SK-N-SH treated with all-trans-retinoic acid at 6 μM for 48 hours (cell line): ENCODE data around the gene DTD1.

Experiments used
- ATAC-seq: fragments of 200-7000 bp; cut with Tn5 transposase; 3 replicates; pipeline ENCODE4 v1.9.1; 2020; ENCODE audit warnings: mild to moderate bottlenecking, moderate library complexity
- ARNTL ChIP-seq: fragments of 450-650 bp; formaldehyde crosslinking; IDR thresholded peaks from 2 replicates; pipeline ENCODE4 v1.5.0; 2020; ENCODE audit warnings: low read depth, mild to moderate bottlenecking, moderate library complexity, borderline replicate concordance
- BACH2 ChIP-seq: fragments of 250-450 bp; sonication (Bioruptor Pico); IDR thresholded peaks from 2 replicates; pipeline ENCODE4 v1.9.0; 2021; ENCODE audit warnings: mild to moderate bottlenecking, borderline replicate concordance
- CREB5 ChIP-seq: fragments of 250-450 bp; sonication (Bioruptor Pico); IDR thresholded peaks from 2 replicates; pipeline ENCODE4 v1.5.1; 2020; ENCODE audit warnings: low read depth, mild to moderate bottlenecking, moderate library complexity
- CSDC2 ChIP-seq: fragments of 250-450 bp; sonication (Bioruptor Pico); IDR thresholded peaks from 2 replicates; pipeline ENCODE4 v1.5.0; 2020; ENCODE audit warnings: mild to moderate bottlenecking, moderate library complexity
- CSRNP3 ChIP-seq: fragments of 250-450 bp; sonication (Bioruptor Pico); IDR thresholded peaks from 2 replicates; pipeline ENCODE4 v1.5.1; 2021; ENCODE audit warnings: mild to moderate bottlenecking, moderate library complexity
- ESRRG ChIP-seq: fragments of 250-450 bp; sonication (Bioruptor Pico); IDR thresholded peaks from 2 replicates; pipeline ENCODE4 v1.6.1; 2021; ENCODE audit warnings: mild to moderate bottlenecking
- GLIS3 ChIP-seq: fragments of 250-450 bp; sonication (Bioruptor Pico); IDR thresholded peaks from 2 replicates; pipeline ENCODE4 v1.5.0; 2020; ENCODE audit warnings: mild to moderate bottlenecking, moderate library complexity
- ISL1 ChIP-seq: fragments of 250-450 bp; sonication (Bioruptor Pico); IDR thresholded peaks from 2 replicates; pipeline ENCODE4 v2.1.2; 2022; ENCODE audit warnings: mild to moderate bottlenecking, moderate library complexity
- OSR1 ChIP-seq: fragments of 250-450 bp; sonication (Bioruptor Pico); IDR thresholded peaks from 2 replicates; pipeline ENCODE4 v1.8.0; 2022; ENCODE audit warnings: moderate library complexity, mild to moderate bottlenecking, inconsistent platforms
- PATZ1 ChIP-seq: fragments of 250-450 bp; sonication (Bioruptor Pico); IDR thresholded peaks from 2 replicates; pipeline ENCODE4 v1.8.0; 2020; ENCODE audit warnings: mild to moderate bottlenecking, moderate library complexity, borderline replicate concordance
- RARB ChIP-seq: fragments of 250-450 bp; sonication (Bioruptor Pico); IDR thresholded peaks from 2 replicates; pipeline ENCODE4 v1.8.0; 2021; ENCODE audit warnings: mild to moderate bottlenecking, moderate library complexity
- SNAI2 ChIP-seq: fragments of 250-450 bp; sonication (Bioruptor Pico); IDR thresholded peaks from 2 replicates; pipeline ENCODE4 v1.5.0; 2020; ENCODE audit warnings: mild to moderate bottlenecking, moderate library complexity
- TCF4 ChIP-seq: fragments of 250-450 bp; sonication (Bioruptor Pico); IDR thresholded peaks from 2 replicates; pipeline ENCODE4 v1.8.0; 2021; ENCODE audit warnings: mild to moderate bottlenecking, moderate library complexity, borderline replicate concordance
- TOX ChIP-seq: fragments of 250-450 bp; sonication (Bioruptor Pico); IDR thresholded peaks from 2 replicates; pipeline ENCODE4 v1.8.0; 2021; ENCODE audit warnings: mild to moderate bottlenecking, moderate library complexity, borderline replicate concordance
- ZC3H10 ChIP-seq: fragments of 250-450 bp; sonication (Bioruptor Pico); IDR thresholded peaks from 2 replicates; pipeline ENCODE4 v1.5.1; 2021; ENCODE audit warnings: mild to moderate bottlenecking, moderate library complexity
- ZFP3 ChIP-seq: fragments of 250-450 bp; sonication (Bioruptor Pico); IDR thresholded peaks from 2 replicates; pipeline ENCODE4 v1.5.0; 2020; ENCODE audit warnings: mild to moderate bottlenecking, moderate library complexity
- ZFP30 ChIP-seq: fragments of 450-650 bp; formaldehyde crosslinking; IDR thresholded peaks from 2 replicates; pipeline ENCODE4 v1.5.0; 2022; ENCODE audit warnings: mild to moderate bottlenecking, moderate library complexity
- ZNF565 ChIP-seq: fragments of 450-650 bp; formaldehyde crosslinking; conservative IDR thresholded peaks from 2 replicates; pipeline ENCODE4 v1.5.0; 2020; ENCODE audit warnings: low read depth, mild to moderate bottlenecking, moderate library complexity
- ZNF70 ChIP-seq: fragments of 450-650 bp; formaldehyde crosslinking; IDR thresholded peaks from 2 replicates; pipeline ENCODE4 v1.5.0; 2020; ENCODE audit warnings: mild to moderate bottlenecking, moderate library complexity
- ZNF8 ChIP-seq: fragments of 450-650 bp; formaldehyde crosslinking; IDR thresholded peaks from 2 replicates; pipeline ENCODE4 v1.5.0; 2020; ENCODE audit warnings: mild to moderate bottlenecking, moderate library complexity
- TF ChIP-seq, protein P1 (sequence below): fragments of 250-450 bp; sonication (Bioruptor Pico); IDR thresholded peaks from 2 replicates; pipeline ENCODE4 v1.8.0; 2021; ENCODE audit warnings: low read depth, mild to moderate bottlenecking, moderate library complexity, borderline replicate concordance
- TF ChIP-seq, protein P2 (sequence below): fragments of 250-450 bp; sonication (Bioruptor Pico); IDR thresholded peaks from 2 replicates; pipeline ENCODE4 v1.5.0; 2020; ENCODE audit warnings: mild to moderate bottlenecking, moderate library complexity

Gene DTD1

DNA sequence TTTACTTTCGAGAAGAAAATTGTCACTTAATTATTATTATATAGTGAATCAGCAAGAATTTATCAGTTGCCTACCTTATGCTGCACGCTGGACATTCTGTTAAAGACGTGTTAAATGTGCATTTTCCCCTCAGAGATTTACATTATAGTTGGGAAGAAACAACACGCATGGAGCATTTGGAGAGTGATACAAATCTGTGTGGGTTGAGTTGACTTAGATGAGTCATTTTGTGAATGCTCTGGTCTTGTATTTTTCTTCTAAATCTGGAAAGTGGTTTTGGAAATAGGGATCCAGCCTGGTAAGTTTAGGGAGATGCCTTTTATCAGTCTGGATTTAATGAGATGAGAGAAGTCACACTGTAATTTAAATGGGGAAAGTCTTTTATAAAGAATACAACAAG is 44.6 kb upstream of the DTD1 start (continued):
- TF ChIP-seq, protein P1, sequence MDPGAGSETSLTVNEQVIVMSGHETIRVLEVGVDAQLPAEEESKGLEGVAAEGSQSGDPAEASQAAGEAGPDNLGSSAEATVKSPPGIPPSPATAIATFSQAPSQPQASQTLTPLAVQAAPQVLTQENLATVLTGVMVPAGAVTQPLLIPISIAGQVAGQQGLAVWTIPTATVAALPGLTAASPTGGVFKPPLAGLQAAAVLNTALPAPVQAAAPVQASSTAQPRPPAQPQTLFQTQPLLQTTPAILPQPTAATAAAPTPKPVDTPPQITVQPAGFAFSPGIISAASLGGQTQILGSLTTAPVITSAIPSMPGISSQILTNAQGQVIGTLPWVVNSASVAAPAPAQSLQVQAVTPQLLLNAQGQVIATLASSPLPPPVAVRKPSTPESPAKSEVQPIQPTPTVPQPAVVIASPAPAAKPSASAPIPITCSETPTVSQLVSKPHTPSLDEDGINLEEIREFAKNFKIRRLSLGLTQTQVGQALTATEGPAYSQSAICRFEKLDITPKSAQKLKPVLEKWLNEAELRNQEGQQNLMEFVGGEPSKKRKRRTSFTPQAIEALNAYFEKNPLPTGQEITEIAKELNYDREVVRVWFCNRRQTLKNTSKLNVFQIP: no peak

- ATAC-seq: no peak
- TF ChIP-seq, protein P2, sequence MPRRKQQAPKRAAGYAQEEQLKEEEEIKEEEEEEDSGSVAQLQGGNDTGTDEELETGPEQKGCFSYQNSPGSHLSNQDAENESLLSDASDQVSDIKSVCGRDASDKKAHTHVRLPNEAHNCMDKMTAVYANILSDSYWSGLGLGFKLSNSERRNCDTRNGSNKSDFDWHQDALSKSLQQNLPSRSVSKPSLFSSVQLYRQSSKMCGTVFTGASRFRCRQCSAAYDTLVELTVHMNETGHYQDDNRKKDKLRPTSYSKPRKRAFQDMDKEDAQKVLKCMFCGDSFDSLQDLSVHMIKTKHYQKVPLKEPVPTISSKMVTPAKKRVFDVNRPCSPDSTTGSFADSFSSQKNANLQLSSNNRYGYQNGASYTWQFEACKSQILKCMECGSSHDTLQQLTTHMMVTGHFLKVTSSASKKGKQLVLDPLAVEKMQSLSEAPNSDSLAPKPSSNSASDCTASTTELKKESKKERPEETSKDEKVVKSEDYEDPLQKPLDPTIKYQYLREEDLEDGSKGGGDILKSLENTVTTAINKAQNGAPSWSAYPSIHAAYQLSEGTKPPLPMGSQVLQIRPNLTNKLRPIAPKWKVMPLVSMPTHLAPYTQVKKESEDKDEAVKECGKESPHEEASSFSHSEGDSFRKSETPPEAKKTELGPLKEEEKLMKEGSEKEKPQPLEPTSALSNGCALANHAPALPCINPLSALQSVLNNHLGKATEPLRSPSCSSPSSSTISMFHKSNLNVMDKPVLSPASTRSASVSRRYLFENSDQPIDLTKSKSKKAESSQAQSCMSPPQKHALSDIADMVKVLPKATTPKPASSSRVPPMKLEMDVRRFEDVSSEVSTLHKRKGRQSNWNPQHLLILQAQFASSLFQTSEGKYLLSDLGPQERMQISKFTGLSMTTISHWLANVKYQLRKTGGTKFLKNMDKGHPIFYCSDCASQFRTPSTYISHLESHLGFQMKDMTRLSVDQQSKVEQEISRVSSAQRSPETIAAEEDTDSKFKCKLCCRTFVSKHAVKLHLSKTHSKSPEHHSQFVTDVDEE (CRISPR knock-in tag): no peak
- TF ChIP-seq RARB (CRISPR knock-in tag) (no peak), GLIS3 (CRISPR knock-in tag) (no peak), TCF4 (no peak), OSR1 (no peak), ZC3H10 (CRISPR knock-in tag) (no peak), ISL1 (CRISPR knock-in tag) (no peak), CSRNP3 (CRISPR knock-in tag) (no peak), ZNF565 (CRISPR knock-in tag) (no peak)
These were observed 43.9 kb upstream of the DTD1 start for GRCh38 chr20:18543932-18544331.

DNA sequence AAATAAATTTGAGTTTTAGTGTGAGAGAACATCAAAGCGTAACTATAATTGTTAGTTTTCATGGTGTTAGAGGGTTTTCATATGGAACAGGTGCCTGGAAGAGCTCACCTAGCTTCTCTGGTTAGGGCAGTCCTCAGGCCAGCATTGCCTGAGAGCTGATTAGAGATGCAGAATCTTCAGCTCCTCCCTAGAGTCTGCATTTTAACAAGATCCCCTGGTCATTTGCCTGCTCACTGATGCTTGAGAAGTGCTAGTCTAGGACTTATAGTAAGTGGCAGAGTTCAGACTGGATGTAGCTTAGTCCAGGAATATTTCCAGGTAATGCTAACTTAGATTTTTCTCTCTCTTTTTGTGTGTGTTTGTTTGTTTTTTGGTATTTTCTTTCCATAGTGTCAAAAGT is 42.3 kb upstream of the DTD1 start:
- no peak for ATAC-seq
- no peak for TF ChIP-seq CSRNP3 (CRISPR knock-in tag)

GRCh38 chr20:18548465-18548864 is 39.4 kb upstream of the DTD1 start:
- no peak for TF ChIP-seq SNAI2 (CRISPR knock-in tag)
- TF ChIP-seq TCF4: no peak
- no peak for TF ChIP-seq TOX (CRISPR knock-in tag)
- no peak for TF ChIP-seq ARNTL
- TF ChIP-seq CREB5: no peak
- ATAC-seq: no peak

GRCh38 chr20:18553746-18554145 is 34.1 kb upstream of the DTD1 start:
- no peak for ATAC-seq
- TF ChIP-seq CSDC2: no peak
- TF ChIP-seq, protein P1: no peak
- TF ChIP-seq ZNF70 (CRISPR knock-in tag): no peak
- no peak for TF ChIP-seq ZFP30 (CRISPR knock-in tag)
- TF ChIP-seq BACH2 (CRISPR knock-in tag): no peak
- TF ChIP-seq OSR1: no peak
- TF ChIP-seq ZNF8 (CRISPR knock-in tag): no peak
- TF ChIP-seq CREB5: no peak
- no peak for TF ChIP-seq TCF4
- no peak for TF ChIP-seq ZFP3 (CRISPR knock-in tag)
- no peak for TF ChIP-seq ESRRG (CRISPR knock-in tag)
- TF ChIP-seq ZNF565 (CRISPR knock-in tag): no peak
- TF ChIP-seq PATZ1 (CRISPR knock-in tag): no peak
- no peak for TF ChIP-seq ISL1 (CRISPR knock-in tag)
